Omental fat pad (tissue), 4 donors: ENCODE results near the gene CFAP46. TPM values are rescaled to one million over a fixed set of nuclear protein-coding genes. Genes with fewer than 3 reads are reported as not detected.
"Not testable (repeated sequence)": the region's sequence is repeated elsewhere in the genome, so short reads cannot be mapped to it uniquely, and the experiment has no call there.

Source experiments
- ATAC-seq: fragments of 150-250 bp; one replicate; pipeline ENCODE4 v1.9.1; 2016; ENCODE audit warnings: mild to moderate bottlenecking, moderate library complexity; ENCODE audit not compliant: low FRiP score
- DNase-seq: peaks from one replicate; pipeline ENCODE4 v3.0.0-alpha.2; 2019; ENCODE audit warnings: low spot score
- CTCF ChIP-seq, 3 donors: fragments of 450-650 bp; IDR thresholded peaks; one replicate each; pipeline ENCODE4 v1.5.1; 2016 to 2017; ENCODE audit warnings: antibody characterized with exemption in 3 of 3, mild to moderate bottlenecking in 3 of 3, moderate library complexity in 2 of 3
- total RNA-seq, 4 donors: library from RNA; depleted of rRNA; stranded (reverse); fragments of >200 nt; gene quantifications; one replicate each; pipeline ENCODE4 v1.1.0, GENCODE V29; 2016

Gene CFAP46
- total RNA-seq, 4 donors from 2014 or later: 0.24 to 0.37 TPM; not detected in 2

- DNase-seq: no peak
- ATAC-seq: no peak
- TF ChIP-seq CTCF (IDR thresholded peaks at IDR 0.05): no peak
Measured at GRCh38 chr10:132846631-132847415, 95.5 kb downstream of the CFAP46 start.

- DNase-seq (no peak), ATAC-seq (no peak)
- TF ChIP-seq CTCF (IDR thresholded peaks at IDR 0.05): no peak
Measured at GRCh38 chr10:132845780-132846595, 96.4 kb downstream of the CFAP46 start.

- no peak for TF ChIP-seq CTCF (IDR thresholded peaks at IDR 0.05)
- ATAC-seq: no peak
- DNase-seq: no peak
Measured at GRCh38 chr10:132845041-132845551, 97.3 kb downstream of the CFAP46 start.

GRCh38 chr10:132844069-132844809 is 98.1 kb downstream of the CFAP46 start:
- ATAC-seq (no peak), DNase-seq (no peak)
- TF ChIP-seq CTCF (IDR thresholded peaks at IDR 0.05): no peak

- not testable (repeated sequence) for DNase-seq, ATAC-seq
Measured at GRCh38 chr10:132843276-132843675, 99.1 kb downstream of the CFAP46 start.

- ATAC-seq (no peak), DNase-seq (no peak)
- no peak for TF ChIP-seq CTCF (IDR thresholded peaks at IDR 0.05)
Measured at GRCh38 chr10:132842397-132842796, 100.0 kb downstream of the CFAP46 start.

- no peak for TF ChIP-seq CTCF (IDR thresholded peaks at IDR 0.05)
- ATAC-seq (no peak), DNase-seq (no peak)
Measured at GRCh38 chr10:132841615-132841975, 100.8 kb downstream of the CFAP46 start.
